ENCODE results near the gene PI4KA.
"Not testable (repeated sequence)": the region's sequence is repeated elsewhere in the genome, so short reads cannot be mapped to it uniquely, and the experiment has no call there.

The PI4KA gene

DNA sequence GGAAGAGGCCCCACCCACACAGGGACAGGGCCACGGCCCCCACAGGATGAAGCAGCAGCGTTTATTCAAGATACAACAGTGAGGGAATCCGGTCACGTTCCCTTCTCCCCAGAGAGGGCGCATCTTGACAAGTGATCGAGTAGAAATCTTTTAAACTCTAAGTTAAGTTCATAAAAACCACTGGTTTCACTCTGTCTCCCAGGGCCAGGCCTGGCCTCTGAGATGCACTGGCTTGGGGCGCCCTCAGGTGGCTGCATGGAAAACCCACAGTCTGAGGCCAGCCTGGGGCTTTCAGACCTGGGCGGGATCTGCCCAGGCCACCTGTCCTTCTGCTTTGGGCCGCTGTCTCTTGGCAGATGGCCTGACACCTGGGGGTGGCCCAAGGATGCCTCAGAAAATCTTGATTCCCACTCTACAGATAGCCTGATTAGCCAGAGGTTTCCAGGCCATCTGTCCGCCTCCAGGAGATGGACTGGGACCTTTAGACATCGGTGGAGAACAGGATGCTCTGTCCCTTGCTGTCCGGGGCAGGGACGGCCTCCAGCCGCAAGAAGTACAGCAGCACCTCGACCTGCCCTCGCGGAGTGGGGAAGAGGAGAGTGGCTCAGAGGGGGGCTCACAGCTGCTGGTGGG lies 161.0 kb downstream of the PI4KA start:
- not testable (repeated sequence) for H3K4me3 ChIP-seq (ENCODE audit: low read depth, low read length)
- peak; percentile 79 for DNase-seq (ENCODE audit: low read depth)
- TF ChIP-seq, protein P1, sequence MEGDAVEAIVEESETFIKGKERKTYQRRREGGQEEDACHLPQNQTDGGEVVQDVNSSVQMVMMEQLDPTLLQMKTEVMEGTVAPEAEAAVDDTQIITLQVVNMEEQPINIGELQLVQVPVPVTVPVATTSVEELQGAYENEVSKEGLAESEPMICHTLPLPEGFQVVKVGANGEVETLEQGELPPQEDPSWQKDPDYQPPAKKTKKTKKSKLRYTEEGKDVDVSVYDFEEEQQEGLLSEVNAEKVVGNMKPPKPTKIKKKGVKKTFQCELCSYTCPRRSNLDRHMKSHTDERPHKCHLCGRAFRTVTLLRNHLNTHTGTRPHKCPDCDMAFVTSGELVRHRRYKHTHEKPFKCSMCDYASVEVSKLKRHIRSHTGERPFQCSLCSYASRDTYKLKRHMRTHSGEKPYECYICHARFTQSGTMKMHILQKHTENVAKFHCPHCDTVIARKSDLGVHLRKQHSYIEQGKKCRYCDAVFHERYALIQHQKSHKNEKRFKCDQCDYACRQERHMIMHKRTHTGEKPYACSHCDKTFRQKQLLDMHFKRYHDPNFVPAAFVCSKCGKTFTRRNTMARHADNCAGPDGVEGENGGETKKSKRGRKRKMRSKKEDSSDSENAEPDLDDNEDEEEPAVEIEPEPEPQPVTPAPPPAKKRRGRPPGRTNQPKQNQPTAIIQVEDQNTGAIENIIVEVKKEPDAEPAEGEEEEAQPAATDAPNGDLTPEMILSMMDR (IDR thresholded peaks at IDR 0.05; ENCODE audit: low read depth, low read length), result peak; percentile 46

GRCh38 chr22:20696056-20696455 lies 162.6 kb downstream of the PI4KA start:
- DNase-seq (ENCODE audit: low read depth); H3K4me3 ChIP-seq (ENCODE audit: low read depth, low read length): not testable (repeated sequence)

DNA sequence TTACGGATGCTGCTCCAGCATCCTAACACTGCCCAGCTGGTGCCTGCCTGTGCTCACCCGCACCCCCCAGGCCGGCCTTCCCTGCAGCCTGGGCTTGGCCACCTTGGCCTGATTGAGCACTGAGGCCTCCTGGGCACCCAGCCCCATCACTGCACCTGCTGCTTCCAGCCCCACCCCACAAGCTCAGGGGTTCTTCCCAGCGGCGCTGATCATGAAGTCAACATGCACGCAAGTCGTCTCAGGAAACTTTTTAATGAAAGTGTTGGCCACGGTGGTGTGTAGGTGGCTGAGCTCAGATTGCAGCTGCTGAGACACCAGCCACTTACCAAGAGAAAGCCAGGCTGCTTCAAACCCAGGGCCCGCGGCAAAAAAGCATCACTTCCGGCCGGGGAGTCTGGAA lies 163.4 kb downstream of the PI4KA start:
- DNase-seq (ENCODE audit: low read depth), result not testable (repeated sequence)

DNA sequence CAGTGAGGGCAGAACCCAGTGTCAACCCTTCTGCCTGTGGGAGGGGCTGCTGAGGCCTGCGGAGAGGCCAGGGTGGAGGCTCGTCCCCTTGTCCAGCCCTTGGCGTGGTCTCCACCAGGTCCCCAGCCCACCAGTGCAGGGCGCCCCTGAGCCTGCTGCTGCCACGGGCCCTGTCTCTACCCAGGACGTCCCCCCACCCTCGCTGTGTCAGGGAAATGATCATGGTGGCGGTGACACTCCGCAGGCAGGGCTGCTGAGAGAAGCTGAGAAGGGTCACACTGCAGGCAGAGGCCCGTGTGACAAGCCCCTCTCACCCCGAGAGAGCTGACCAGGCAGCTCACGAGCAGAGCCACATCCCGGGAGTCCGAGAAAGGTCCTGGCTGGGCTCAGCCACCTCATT lies 164.4 kb downstream of the PI4KA start:
- not testable (repeated sequence) for H3K4me3 ChIP-seq (ENCODE audit: low read depth, low read length); DNase-seq (ENCODE audit: low read depth)

More for the DNA sequence above, 163.4 kb downstream of the PI4KA start:
- not testable (repeated sequence) for H3K4me3 ChIP-seq (ENCODE audit: low read depth, low read length)

DNA sequence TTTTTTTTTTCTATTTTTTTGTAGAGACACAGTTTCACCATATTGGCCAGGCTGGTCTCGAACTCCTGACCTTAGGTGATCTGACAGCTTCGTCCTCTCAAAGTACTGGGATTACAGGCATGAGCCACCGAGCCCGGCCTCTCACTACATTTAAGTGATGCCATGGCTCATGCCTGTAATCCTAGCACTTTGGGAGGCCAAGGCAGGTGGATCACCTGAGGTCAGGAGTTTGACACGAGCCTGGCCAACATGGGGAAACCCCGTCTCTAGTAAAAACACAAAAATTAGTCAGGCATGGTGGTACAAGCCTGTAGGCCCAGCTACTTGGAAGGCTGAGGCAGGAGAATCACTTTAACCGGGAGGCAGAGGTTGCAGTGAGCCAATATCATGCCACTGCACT lies 165.7 kb downstream of the PI4KA start:
- not testable (repeated sequence) for H3K4me3 ChIP-seq (ENCODE audit: low read depth, low read length); DNase-seq (ENCODE audit: low read depth)

DNA sequence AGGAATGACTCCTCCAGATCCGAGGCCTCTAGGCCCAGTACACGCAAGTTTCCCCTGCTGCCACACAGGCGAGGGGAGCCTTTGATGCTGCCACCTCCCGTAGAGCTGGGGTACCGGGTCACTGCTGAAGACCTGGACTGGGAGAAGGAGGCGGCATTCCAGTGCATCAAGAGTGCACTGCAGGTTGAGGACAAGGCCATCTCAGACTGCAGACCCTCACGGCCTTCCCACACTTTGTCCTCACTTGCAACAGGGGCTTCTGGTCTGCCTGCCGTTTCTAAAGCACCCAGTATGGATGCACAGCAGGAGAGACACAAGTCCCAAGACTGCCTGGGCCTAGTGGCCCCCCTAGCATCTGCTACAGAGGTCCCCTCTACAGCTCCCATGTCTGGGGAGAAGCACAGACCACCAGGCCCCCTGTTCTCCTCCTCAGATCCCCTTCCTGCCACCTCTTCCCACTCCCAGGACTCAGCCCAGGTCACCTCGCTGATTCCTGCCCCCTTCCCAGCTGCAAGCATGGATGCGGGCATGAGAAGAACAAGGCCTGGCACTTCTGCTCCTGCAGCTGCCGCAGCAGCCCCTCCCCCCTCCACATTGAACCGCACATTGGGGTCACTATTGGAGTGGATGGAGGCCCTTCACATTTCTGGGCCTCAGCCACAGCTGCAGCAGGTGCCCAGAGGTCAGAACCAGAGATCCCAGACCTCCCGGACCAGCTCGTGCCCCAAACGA lies 167.9 kb downstream of the PI4KA start:
- not testable (repeated sequence) for DNase-seq (ENCODE audit: low read depth); H3K4me3 ChIP-seq (ENCODE audit: low read depth, low read length)

DNA sequence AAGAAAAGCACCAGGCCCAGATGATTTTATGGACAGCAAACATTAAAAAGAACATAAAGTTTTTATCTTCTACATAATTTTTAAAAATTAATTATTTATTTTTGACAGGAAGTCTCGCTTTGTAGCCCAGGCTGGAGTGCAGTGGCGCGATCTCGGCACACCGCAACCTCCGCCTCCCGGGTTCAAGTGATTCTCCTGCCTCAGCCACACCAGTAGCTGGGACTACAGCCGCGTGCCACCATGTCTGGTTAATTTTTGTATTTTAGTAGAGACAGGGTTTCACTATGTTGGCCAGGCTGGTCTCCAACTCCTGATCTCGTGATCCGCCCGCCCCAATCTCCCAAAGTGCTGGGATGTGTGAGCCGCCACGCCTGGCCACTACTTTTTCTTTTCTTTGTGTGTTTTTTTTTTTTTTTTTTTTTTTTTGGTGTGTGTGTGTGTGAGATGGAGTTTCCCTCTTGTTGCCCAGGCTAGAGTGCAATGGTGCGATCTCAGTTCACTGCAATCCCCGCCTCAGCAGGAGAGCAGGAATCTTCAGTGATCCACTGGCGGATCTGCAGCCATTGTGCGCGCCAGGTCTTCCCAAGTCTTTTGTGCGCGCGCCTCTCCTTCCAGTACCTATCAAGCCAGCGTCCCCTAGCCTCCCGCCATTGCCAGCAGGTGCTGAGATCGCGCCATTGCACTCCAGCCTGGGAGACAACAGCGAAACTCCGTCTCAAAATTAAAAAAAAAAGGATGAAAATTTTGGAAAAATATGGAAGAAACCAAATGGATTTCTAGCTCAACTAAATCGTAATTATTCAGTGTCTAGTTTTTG lies 171.0 kb downstream of the PI4KA start:
- H3K4me3 ChIP-seq (ENCODE audit: low read depth, low read length); DNase-seq (ENCODE audit: low read depth): not testable (repeated sequence)

GRCh38 chr22:20685764-20686163 lies 172.8 kb downstream of the PI4KA start:
- not testable (repeated sequence) for H3K4me3 ChIP-seq (ENCODE audit: low read depth, low read length); DNase-seq (ENCODE audit: low read depth)

- not testable (repeated sequence) for DNase-seq (ENCODE audit: low read depth); H3K4me3 ChIP-seq (ENCODE audit: low read depth, low read length)
These were observed 179.7 kb downstream of the PI4KA start for GRCh38 chr22:20678792-20679435.

- TF ChIP-seq, protein P1 (IDR thresholded peaks at IDR 0.05; ENCODE audit: low read depth, low read length), result no peak
- H3K4me3 ChIP-seq (ENCODE audit: low read depth, low read length), result no peak overlapping the region
These were observed 180.8 kb downstream of the PI4KA start for GRCh38 chr22:20677684-20678242.

DNA sequence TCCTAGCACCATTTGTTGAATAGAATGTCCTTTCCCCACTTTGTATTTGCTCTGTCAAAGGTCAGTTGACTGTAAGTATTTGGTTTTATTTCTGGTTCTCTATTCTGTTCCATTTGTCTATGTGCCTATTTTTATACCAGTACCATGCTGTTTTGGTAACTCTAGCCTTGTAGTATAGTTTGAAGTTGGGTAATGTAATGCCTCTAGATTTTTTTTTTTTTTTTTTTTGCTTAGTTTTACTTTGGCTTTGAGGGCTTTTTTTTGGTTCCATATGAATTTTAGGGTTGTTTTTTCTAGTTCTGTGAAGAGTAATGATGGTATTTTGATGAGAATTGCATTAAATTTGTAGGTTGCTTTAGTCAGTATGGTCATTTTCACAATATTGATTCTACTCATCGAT lies 183.0 kb downstream of the PI4KA start:
- DNase-seq (ENCODE audit: low read depth); H3K4me3 ChIP-seq (ENCODE audit: low read depth, low read length): not testable (repeated sequence)

More at GRCh38 chr22:20677684-20678242, 180.8 kb downstream of the PI4KA start:
- no peak for DNase-seq (ENCODE audit: low read depth)

Measured in NB4 (cell line).